ENCODE results near the gene S100A12. TPM values are rescaled to one million over a fixed set of nuclear protein-coding genes. Genes with fewer than 3 reads are reported as not detected.

The S100A12 gene
- total RNA-seq, 4 donors from 2014 or later, result 2.2 to 2.9 TPM; not detected in 2

DNA sequence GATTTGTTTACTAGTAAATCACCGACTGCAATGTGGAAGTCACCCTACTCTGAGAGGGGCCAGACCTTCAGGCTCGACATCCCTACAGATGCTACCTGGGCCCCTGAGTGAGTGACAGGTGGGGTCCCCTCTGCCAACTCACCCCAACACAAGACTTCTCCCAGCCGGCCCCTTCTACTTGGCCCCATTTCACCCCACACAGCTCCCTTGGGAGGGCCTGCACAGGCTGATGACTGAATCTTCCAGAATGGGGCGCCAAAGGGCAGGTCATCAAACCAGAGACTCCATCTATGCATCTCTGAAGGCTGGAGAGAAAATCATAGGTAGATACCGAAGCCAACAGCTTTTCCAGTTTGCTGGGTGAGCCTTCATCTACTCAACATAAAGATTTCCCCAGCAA, 24.8 kb upstream of the S100A12 start:
- H3K36me3 ChIP-seq, result no peaks in the 10 kb centered on the region
- no peaks in the 10 kb centered on the region for H3K27me3 ChIP-seq
- no peak overlapping the region for H3K27ac ChIP-seq
- ATAC-seq, result no peak
- intact Hi-C loops (cut with DNase I; ENCODE audit: low total_unique reads), result no loop called here
- no peak for DNase-seq
- H3K4me1 ChIP-seq, result peaks cover 0 to 7% of the 10 kb centered on the region in 2 donors
- no peaks in the 10 kb centered on the region for H3K9me3 ChIP-seq
- no peak overlapping the region for H3K4me3 ChIP-seq
- in situ Hi-C loops (cut with MboI; ENCODE audit: low sequenced_read_pairs in 4 of 4), result no loop called here
- no peak for TF ChIP-seq POLR2A (IDR thresholded peaks at IDR 0.05)
- TF ChIP-seq, protein P1, sequence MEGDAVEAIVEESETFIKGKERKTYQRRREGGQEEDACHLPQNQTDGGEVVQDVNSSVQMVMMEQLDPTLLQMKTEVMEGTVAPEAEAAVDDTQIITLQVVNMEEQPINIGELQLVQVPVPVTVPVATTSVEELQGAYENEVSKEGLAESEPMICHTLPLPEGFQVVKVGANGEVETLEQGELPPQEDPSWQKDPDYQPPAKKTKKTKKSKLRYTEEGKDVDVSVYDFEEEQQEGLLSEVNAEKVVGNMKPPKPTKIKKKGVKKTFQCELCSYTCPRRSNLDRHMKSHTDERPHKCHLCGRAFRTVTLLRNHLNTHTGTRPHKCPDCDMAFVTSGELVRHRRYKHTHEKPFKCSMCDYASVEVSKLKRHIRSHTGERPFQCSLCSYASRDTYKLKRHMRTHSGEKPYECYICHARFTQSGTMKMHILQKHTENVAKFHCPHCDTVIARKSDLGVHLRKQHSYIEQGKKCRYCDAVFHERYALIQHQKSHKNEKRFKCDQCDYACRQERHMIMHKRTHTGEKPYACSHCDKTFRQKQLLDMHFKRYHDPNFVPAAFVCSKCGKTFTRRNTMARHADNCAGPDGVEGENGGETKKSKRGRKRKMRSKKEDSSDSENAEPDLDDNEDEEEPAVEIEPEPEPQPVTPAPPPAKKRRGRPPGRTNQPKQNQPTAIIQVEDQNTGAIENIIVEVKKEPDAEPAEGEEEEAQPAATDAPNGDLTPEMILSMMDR (IDR thresholded peaks at IDR 0.05 in 4 of 5, conservative IDR thresholded peaks at IDR 0.05 in 1 of 5), result no peak

DNA sequence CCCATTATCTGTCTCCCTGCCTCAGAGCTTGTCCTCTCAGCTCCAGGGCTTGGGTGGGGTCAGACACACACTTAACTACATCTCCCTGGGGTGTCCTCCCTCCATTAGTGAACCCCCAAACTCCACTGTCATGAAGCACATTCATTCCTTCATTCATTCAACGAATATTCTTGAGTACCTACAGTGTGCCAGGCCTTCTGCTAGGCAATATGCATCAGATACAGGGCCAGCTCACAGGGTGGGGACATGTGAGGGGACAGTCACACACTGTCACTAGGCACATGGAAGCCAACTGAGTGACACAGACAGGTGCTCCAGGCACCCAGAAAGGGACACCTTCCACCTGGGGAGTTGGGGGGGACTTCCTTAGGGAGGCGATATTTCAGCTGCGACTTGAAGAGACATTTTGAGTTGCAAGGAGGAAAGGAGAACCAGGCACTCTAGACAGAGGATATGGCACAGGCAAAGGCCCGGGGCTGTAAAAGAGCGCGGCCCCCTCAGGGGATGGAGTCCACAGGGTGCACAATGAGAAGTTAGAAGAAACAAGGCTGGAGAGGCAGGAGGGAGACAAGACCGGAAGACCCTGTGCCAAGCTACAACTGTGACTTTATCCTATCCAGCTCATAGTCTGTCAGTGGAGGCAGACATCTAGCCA, 24.1 kb upstream of the S100A12 start:
- DNase-seq, result no peak
- Histone ChIP-seq H3K27ac (no peak overlapping the region), H3K27me3 (no peaks in the 10 kb centered on the region), H3K4me3 (no peak overlapping the region), H3K9me3 (no peaks in the 10 kb centered on the region), H3K4me1 (peaks cover 0 to 13% of the 10 kb centered on the region in 2 donors), H3K36me3 (no peaks in the 10 kb centered on the region)
- no peak for ATAC-seq
- in situ Hi-C loops (cut with MboI; ENCODE audit: low sequenced_read_pairs in 4 of 4), result no loop called here
- TF ChIP-seq POLR2A (IDR thresholded peaks at IDR 0.05), result no peak
- TF ChIP-seq, protein P1 (IDR thresholded peaks at IDR 0.05 in 4 of 5, conservative IDR thresholded peaks at IDR 0.05 in 1 of 5), result no peak
- intact Hi-C loops (cut with DNase I; ENCODE audit: low total_unique reads), result no loop called here

DNA sequence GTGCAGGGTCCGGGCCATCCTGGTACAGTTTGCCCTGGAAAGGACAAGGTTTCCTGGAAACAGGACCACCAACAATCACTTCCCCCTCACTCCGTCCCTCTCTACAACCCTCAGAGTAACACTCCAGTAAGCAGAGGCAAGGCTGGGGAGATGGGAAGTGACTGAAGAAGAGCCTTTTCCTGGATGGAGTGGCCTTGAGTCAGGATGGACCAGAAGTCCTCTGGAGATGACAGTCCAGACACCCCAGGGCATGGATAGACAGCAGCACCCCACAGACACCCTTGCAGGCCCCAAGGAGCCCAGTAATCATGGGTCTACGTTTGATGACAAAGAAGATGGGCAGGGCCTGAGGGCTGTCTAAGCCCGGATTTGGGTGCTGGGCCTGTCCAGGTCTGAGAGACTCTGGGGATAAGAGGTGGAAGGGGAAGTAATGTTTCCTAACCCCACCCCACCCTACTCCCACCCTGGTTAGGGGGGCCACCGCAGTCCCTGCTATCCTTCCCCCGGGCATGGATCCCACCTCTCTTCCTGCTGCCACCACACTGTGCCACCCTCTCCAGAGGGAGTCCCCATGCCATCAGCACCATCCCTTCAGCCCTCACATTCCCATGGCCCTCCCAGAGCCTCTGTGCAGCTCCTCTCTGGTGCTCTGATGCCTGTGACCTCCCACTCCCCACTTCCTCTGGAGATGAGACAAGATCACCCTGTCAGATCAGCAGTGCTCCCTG, 22.7 kb upstream of the S100A12 start:
- peaks cover 0 to 16% of the 10 kb centered on the region in 2 donors for H3K4me1 ChIP-seq
- TF ChIP-seq POLR2A (IDR thresholded peaks at IDR 0.05), result no peak
- TF ChIP-seq, protein P1 (IDR thresholded peaks at IDR 0.05 in 4 of 5, conservative IDR thresholded peaks at IDR 0.05 in 1 of 5), result no peak
- ATAC-seq (no peak), DNase-seq (no peak)
- no peaks in the 10 kb centered on the region for H3K36me3 ChIP-seq
- no peaks in the 10 kb centered on the region for H3K27me3 ChIP-seq
- H3K9me3 ChIP-seq, result no peaks in the 10 kb centered on the region
- H3K4me3 ChIP-seq, result no peak overlapping the region
- in situ Hi-C loops (cut with MboI; ENCODE audit: low sequenced_read_pairs in 4 of 4), result no loop called here
- intact Hi-C loops (cut with DNase I; ENCODE audit: low total_unique reads), result no loop called here
- H3K27ac ChIP-seq, result no peak overlapping the region

DNA sequence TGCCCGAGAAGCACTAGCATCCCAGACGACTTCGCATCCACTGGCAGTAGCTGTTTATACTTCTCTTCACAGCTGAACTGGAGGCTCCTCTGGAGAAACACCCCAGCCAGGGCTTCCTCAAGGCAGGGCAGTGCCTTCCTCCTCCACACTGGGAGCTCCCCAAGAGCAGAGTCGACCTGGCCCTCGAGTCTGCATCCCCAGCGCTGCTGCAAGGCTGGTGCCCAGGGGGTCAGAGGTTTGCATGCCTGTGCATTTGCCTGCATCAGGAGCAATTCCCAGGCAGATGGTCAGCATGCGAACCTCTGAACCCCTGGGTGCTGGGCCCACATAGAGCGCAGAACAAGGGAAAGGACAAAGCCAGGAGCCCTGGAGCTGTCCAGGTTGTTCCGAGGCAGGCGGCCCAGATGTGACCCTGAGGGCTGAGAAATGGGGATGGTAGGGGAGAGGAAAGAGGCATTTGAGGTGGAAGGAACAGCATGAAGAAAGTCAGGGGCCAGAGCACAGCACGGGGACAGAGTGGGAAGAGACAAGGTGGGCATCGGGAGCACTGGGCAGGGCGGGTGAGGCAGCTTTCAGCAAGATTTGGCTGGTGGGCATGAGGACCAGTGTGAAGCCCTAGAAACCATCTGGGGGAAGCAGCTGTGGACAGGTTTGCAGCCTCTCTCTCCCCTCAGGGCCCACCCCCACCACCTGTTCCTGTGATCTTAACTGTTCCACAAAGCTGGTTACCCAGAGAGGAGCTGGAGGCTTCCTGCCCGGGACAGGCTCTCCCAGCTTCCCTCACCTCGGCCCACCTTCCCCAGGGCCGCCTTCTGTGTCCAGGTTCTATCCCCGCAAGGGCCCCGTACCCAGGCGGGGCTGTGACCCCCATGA, 21.9 kb upstream of the S100A12 start:
- intact Hi-C loops (cut with DNase I; ENCODE audit: low total_unique reads) (no loop called here), in situ Hi-C loops (cut with MboI; ENCODE audit: low sequenced_read_pairs in 4 of 4) (no loop called here)
- no peak for ATAC-seq

More for the DNA sequence above, 21.9 kb upstream of the S100A12 start:
- Histone ChIP-seq H3K4me3 (no peak overlapping the region), H3K9me3 (no peaks in the 10 kb centered on the region), H3K27me3 (no peaks in the 10 kb centered on the region), H3K4me1 (peaks cover 0 to 16% of the 10 kb centered on the region in 2 donors), H3K27ac (no peak overlapping the region), H3K36me3 (no peaks in the 10 kb centered on the region)
- no peak for DNase-seq
- TF ChIP-seq, protein P1 (IDR thresholded peaks at IDR 0.05 in 4 of 5, conservative IDR thresholded peaks at IDR 0.05 in 1 of 5), result no peak
- no peak for TF ChIP-seq POLR2A (IDR thresholded peaks at IDR 0.05)
